ENCODE data around the gene PAX7. TPM values are rescaled to one million over a fixed set of nuclear protein-coding genes. Genes with fewer than 3 reads are reported as not detected.

The PAX7 gene
- total and polyA plus RNA-seq, 11 donors = not detected

DNA sequence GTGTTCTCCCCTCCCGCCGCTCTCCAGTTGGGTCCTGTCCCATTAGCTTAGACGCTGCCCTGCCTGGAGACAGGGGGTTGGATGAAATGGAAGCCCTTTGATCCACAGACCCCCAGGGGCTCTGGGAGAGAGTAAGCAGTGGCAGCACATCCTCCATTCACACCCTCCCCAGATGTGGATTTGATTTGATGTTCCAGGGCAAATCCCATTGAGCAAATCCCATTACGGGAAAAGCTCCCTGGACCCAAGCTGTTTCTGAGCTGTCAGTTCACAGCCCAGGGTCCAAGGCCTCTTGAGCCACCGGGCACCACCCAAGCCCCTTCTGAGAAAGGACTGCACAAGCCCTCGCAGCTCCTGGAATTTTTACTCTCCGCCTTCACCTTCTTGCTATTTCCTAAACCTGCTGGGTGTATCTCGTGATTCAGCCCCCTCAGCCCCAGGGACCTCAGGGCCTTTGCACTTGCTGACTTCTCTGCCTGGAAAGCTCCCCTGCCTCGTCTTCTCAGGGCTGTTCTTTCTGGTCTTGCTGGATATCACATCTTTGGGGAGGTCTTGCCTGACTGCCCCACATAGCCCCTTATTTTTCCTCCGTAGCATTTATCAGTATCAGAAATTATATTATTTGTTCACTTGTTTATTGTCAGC lies 101.1 kb downstream of the PAX7 start:
- ATAC-seq (no peak), DNase-seq (no peak)
- TF ChIP-seq POLR2A (IDR thresholded peaks at IDR 0.05) = no peak
- TF ChIP-seq, protein P1, sequence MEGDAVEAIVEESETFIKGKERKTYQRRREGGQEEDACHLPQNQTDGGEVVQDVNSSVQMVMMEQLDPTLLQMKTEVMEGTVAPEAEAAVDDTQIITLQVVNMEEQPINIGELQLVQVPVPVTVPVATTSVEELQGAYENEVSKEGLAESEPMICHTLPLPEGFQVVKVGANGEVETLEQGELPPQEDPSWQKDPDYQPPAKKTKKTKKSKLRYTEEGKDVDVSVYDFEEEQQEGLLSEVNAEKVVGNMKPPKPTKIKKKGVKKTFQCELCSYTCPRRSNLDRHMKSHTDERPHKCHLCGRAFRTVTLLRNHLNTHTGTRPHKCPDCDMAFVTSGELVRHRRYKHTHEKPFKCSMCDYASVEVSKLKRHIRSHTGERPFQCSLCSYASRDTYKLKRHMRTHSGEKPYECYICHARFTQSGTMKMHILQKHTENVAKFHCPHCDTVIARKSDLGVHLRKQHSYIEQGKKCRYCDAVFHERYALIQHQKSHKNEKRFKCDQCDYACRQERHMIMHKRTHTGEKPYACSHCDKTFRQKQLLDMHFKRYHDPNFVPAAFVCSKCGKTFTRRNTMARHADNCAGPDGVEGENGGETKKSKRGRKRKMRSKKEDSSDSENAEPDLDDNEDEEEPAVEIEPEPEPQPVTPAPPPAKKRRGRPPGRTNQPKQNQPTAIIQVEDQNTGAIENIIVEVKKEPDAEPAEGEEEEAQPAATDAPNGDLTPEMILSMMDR (IDR thresholded peaks at IDR 0.05) = no peak
- peaks cover 1 to 87% (median 37%) of the 10 kb centered on the region in 9 donors for H3K27me3 ChIP-seq
- H3K4me1 ChIP-seq = no peaks in the 10 kb centered on the region
- no peaks in the 10 kb centered on the region for H3K9me3 ChIP-seq
- H3K4me3 ChIP-seq = no peak overlapping the region
- H3K36me3 ChIP-seq = no peaks in the 10 kb centered on the region
- no peak overlapping the region for H3K27ac ChIP-seq
- intact Hi-C loops (cut with DNase I) = no loop called here
- WGBS, 4 donors = 60 to 69% (median 61%) methylated on average over 10 of the region's 10 CpGs

DNA sequence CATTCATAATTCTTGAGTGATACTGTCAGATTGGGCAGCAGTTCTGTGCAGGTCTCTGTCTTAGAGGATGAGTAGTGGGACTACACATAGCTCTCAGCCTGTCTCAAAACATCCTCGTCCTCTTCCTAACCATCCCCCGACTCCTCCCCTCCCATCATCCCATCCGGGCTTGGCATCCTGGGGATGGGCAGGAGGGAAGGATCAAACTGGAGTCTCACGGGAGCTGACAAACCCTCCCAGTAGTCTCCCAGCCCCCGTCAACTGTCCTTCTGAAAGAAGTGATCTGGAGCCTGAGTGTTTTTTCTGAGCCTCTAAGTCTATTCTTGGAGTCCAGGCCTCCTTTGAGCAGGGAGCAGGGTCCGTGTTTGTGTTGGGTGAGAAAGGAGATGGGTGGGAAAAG lies 102.0 kb downstream of the PAX7 start:
- no peak for TF ChIP-seq POLR2A (IDR thresholded peaks at IDR 0.05)

GRCh38 chr1:18734001-18734400 lies 103.4 kb downstream of the PAX7 start:
- ATAC-seq (no peak), DNase-seq (no peak)
- intact Hi-C loops (cut with DNase I) = no loop called here
- Histone ChIP-seq H3K36me3 (no peaks in the 10 kb centered on the region), H3K4me1 (no peaks in the 10 kb centered on the region), H3K27me3 (peaks cover 0 to 81% (median 30%) of the 10 kb centered on the region in 9 donors), H3K9me3 (no peaks in the 10 kb centered on the region), H3K4me3 (no peak overlapping the region), H3K27ac (no peak overlapping the region)
- WGBS, 4 donors = 58 to 70% (median 67%) methylated on average over 15 of the region's 15 CpGs
- TF ChIP-seq POLR2A (IDR thresholded peaks at IDR 0.05) = no peak
- TF ChIP-seq, protein P1 (IDR thresholded peaks at IDR 0.05) = no peak

More for the DNA sequence above, 102.0 kb downstream of the PAX7 start:
- Histone ChIP-seq H3K27ac (no peak overlapping the region), H3K4me3 (no peak overlapping the region), H3K27me3 (peaks cover 0 to 85% (median 33%) of the 10 kb centered on the region in 9 donors), H3K36me3 (no peaks in the 10 kb centered on the region), H3K4me1 (no peaks in the 10 kb centered on the region), H3K9me3 (no peaks in the 10 kb centered on the region)
- intact Hi-C loops (cut with DNase I) = no loop called here
- DNase-seq = no peak
- ATAC-seq = no peak
- 20 to 31% (median 25%) methylated on average over 6 of the region's 6 CpGs for WGBS, 4 donors

DNA sequence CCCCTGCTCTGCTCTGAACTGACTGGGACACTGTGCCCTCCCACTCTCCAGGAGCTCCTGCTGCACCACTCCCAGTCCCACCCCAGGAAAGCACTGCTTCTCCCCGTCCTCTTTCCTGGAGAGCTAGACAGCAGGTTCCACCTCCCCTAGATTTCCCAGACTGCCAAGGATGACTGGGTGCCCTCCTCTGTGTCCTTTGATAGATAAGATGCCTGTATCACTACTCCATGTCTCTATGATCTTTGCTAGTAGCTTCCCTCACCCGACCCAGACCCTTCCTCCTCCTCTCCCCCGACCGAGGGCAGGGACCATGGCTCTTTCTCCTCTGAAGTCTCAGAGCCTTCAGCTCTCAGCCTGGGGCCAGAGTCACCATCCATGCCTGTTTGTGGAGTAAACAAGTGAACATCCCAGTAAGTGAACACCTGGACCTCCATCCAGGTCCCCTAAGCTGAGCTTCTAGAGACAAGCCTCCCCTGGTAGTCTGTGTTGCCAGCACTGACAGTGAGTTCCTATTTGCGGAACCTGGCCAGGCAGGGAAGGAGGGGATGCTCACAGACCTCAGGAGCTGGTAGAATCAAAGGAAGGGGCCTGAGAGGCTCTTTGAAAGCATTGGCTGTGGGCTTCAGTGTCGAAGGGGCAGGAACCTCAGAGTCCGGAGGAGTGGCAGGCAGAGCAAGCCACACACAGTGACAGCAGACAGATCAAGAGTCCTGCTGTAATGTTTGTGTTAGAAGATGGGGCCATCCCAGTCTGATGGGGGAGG lies 104.0 kb downstream of the PAX7 start:
- 43 to 51% (median 49%) methylated on average over 7 of the region's 7 CpGs for WGBS, 4 donors
- no peak overlapping the region for H3K4me3 ChIP-seq
- intact Hi-C loops (cut with DNase I) = no loop called here
- H3K27me3 ChIP-seq = peaks cover 3 to 82% (median 33%) of the 10 kb centered on the region in 9 donors
- ATAC-seq = no peak
- H3K9me3 ChIP-seq = no peaks in the 10 kb centered on the region
- H3K4me1 ChIP-seq = no peaks in the 10 kb centered on the region
- no peak overlapping the region for H3K27ac ChIP-seq
- TF ChIP-seq POLR2A (IDR thresholded peaks at IDR 0.05) = no peak
- TF ChIP-seq, protein P1 (IDR thresholded peaks at IDR 0.05) = no peak
- no peaks in the 10 kb centered on the region for H3K36me3 ChIP-seq
- DNase-seq = no peak

All from heart left ventricle (tissue), 16 donors.